Right lung (tissue), 5 donors: ENCODE measurements around the gene TRIM54. TPM values are rescaled to one million over a fixed set of nuclear protein-coding genes. Genes with fewer than 3 reads are reported as not detected.
"Not testable (repeated sequence)": the region's sequence is repeated elsewhere in the genome, so short reads cannot be mapped to it uniquely, and the experiment has no call there.

ENCODE experiments used
- DNase-seq, 2 donors: peaks; one replicate each; pipeline ENCODE4 v3.0.0-alpha.2; 2013
- polyA plus RNA-seq, 5 donors: library from polyadenylated mRNA; unstranded; fragments of 120-200 nt; gene quantifications; one replicate each; pipeline versions ENCODE4 v1.2.1 to v1.2.3, GENCODE V29; 2013; ENCODE audit warnings: inconsistent platforms in 1 of 5, low replicate concordance in 1 of 5; ENCODE audit not compliant: insufficient read length in 5 of 5, insufficient read depth in 1 of 5

TRIM54 gene
- polyA plus RNA-seq, 5 donors: 0.13 to 4.3 TPM; not detected in 3

DNA sequence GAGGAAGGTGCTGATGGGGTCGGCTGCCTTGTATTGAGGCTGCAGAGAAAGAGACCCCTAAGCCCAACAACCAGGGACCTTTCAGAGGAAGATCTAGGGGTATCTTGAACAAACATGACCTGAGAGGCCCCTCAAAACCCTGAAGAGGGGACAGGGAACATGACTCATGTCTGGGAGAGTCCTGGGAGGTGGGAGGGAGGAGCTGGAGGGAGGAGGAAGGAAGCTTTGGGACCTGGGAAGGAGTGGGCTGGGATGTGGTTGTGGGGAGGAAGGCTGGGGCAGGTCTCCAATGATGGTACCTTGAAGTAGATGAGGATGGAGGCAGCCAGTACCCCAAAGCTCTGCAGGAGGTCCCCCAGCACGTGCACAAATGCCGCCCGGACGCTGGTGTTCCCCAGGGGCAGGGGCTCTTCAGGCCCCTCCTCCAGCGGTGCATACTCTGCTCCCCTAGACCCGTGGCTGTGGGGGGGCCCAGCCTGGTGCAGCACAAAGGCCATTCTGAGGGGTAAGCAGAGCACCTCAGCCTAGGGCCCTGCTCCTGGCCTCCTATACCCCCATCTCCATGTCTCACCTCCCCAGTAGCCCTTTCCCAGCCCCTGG, 25.3 kb upstream of the TRIM54 start:
- no peak for DNase-seq

- DNase-seq: no peak
Observed at GRCh38 chr2:27258051-27258450, 24.2 kb upstream of the TRIM54 start.

DNA sequence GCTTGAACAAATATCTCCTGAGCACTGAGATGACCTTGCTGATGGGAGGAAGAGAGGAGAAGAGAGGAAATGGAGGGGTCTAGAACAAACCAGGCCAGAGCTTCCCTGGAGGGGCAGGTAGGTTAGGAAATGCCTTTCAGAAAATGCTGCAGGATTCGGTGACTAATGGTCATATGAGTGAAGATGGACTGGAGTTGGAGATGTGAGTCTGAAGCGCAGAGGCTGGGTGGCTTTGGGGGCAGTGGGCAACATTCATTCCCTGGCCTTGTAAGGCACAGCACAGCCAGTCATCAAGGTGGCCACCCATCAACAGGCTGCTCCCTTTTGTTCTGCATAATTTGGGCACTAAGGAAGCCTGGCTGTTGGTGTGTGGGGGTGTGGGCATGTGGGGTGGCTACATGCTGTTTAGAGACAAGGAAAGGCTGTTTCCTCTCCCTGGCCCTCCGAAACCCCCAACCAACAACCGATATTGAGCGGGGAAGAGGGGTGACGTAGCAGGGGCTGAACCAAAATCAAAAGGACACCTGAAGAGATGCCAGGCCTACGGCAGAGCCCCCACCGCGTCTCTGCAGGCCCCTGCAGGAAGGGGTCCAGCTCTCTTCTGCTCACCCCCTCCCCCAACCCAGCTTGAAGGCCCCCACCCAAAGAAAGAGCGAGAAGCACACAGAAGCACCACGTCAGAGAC, 20.8 kb upstream of the TRIM54 start:
- DNase-seq: no peak

- DNase-seq: no peak
Observed at GRCh38 chr2:27261926-27262298, 20.3 kb upstream of the TRIM54 start.

GRCh38 chr2:27262379-27263286, 19.6 kb upstream of the TRIM54 start, which contains the start of gene SLC30A3:
Gene SLC30A3 (minus strand): TSS chr2:27263047. CDS start chr2:27262906, 141 bp downstream.
- peak in 1 of 2 donors; percentile 23 for DNase-seq

- DNase-seq: no peak
Observed at GRCh38 chr2:27263287-27264252, 18.7 kb upstream of the TRIM54 start.

DNA sequence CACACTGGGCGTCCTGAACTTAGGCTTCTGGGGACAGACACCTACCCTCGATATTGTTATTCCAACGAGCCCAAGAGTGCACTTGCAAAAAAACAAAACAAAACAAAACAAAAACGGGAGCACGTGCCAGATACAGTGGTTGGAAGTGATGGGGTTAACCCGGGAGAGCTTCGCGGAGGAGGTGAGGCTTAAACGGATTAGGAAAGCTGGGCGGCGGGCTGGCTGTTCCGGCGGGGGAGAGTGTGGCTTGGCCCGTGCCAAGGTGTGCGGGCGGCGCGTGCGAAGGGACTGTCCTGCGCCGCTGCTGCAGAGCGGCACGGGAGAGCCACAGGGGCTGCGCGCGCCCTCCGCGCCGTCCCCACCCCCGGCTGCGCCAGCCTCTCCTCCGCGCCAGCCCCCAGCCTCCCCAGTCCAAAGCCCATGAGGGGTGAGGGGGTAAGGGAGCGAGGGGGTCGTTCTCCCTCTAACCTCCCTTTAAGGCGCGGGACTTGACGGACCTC, 17.9 kb upstream of the TRIM54 start:
- no peak for DNase-seq

DNA sequence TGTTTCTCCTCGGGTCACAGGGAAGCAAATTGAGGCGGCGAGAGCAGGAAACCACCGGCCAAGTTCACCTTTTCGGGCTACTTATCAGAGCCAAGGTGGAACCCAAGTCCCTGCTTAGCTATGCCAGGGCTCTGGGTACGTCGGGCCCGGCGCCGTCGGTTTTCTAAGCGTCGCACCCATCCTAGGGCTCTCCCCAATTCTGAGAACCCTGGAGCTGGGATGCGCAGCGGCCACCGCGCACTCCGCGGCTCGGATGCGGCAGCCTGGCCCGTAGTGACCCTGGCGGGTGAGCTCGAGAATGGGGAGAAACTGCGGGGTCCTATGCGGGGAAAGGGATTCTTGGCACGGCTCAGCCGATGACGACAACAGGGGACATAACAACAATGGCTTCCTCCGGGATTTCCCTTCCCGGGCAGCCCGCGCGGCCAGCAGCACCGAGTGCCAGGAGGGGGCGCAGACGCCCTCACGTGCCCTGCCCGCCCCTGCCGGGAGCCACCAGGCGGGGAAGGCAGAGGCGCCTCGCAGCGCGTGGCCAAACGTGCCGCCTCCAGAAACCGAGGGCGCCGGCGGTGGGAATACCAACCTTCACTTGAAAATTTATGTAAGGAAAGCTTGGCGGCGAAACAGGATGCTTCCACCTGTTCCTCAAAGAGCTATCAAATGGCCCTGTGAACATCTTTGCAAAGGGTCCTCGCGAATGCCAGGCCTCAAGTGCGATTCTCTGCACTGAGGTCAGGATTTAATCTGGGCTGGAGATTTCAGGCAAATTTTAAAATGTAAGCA, 17.3 kb upstream of the TRIM54 start:
- peak; percentile 48 to 49 for DNase-seq

DNA sequence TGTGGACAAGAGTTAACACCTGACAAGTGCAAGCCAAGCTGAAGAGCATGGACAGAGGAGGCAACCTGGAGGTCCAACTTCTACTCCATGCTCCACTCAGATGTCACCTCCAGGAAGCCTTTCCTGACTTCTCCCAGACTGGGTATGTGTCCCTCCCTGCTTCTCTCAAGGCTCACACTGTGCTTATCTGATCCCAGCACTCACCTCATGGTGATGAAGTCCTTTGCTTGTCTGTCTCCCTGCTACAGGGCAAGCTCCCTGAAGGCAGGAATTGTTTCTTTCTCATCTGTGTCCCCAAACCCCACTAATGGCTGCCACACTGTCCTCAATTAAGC, 16.7 kb upstream of the TRIM54 start:
- no peak for DNase-seq

- DNase-seq: not testable (repeated sequence)
Observed at GRCh38 chr2:27268296-27268695, 13.9 kb upstream of the TRIM54 start.

GRCh38 chr2:27270131-27270530, 12.1 kb upstream of the TRIM54 start:
- DNase-seq: no peak

DNA sequence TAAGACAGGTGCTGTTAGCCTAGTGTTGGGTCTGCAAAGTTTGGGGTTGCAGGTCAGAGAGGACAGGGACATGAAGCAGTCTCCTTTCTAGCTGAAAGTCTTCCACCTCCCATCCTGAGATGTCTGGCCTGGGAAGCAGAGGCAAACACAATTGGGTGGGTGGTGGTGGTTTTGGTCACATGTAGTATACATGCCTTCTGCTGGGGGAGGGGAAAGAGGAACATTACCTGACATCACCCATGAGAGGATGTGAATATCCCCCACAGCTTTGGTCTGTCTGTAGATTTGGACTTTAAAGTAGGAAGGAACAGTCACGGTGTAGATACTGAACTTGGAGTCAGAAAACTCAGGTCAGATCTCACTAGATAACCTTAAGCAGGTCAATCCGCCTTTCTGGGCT, 11.6 kb upstream of the TRIM54 start:
- DNase-seq: no peak

DNA sequence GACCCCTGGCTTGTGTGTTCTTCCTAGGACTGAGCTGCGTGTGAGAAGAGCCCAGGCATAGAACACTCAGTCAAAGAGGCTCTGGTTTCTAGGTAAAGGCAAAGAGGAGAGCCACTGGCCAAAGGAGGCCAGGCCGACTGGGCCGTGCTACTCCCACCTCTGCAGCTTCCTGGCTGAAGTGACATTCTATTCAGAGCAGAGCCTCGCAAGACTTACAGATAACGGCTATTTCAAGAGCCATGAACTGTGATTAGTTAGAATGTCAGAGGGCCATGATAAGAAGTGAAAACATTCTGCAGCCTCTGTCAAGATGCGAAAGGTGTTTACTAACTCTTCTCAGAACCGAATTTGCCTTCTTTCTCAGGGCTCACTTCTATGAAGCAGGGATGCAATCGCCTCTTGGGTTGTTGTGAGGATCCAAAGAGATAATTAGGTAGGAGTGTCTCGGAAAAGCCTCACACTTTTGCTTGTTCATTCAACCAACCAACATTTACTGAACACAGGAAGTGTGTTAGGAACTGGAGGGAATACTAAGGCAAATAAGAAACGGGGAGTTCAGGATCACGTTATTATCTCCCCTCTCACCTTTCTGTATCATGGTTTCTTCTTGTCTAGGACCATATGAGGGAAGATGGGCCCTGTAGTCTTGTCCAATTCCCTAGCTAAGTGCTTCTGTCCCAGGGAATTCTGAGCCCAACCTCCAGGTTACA, 10.4 kb upstream of the TRIM54 start:
- DNase-seq: no peak

DNA sequence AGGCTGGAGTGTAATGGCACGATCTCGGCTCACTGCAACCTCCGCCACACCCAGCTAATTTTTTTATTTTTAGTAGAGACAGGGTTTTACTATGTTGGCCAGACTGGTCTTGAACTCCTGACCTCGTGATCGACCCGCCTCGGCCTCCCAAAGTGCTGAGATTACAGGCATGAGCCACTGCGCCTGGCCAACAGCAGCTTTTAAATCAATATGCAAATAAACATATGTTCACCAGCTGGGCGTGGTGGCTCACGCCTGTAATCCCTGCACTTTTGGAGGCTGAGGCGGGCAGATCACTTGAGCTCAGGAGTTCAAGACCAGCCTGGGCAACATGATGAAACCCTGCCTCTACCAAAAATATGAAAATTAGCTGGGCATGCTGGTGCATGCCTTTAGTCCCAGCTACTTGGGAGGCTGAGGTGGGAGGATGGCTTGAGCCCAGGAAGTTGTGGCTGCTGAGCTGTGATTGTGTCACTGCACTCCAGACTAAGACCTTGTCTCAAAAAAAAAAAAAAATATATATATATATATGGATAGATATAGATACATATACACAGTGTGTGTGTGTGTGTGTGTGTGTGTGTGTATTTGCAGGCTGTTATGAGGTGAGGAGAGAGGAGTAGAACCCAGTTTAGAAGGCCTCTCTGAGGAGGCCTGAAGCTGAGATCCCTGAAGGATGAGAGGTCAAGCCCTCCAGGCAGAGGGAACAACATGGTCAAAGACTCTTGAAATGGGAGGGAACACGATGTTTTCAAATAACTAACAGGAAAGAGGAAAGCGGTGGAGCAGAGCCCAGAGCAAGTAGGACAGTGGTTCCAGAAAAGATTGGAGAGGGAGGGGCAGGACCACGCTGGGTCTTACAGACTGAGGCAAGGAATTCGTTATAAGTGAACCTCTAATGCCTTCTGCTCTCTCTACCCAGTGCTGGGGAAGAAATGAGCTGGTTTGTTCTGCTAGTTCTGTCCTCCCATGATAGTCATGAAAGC, 9.4 kb upstream of the TRIM54 start:
- not testable (repeated sequence) for DNase-seq

- DNase-seq: no peak
Observed at GRCh38 chr2:27275211-27276150, 6.7 kb upstream of the TRIM54 start, which contains the start of gene DNAJC5G. Gene DNAJC5G (plus strand): TSS chr2:27275433. CDS start chr2:27276729, 1,296 bp downstream.

- DNase-seq: no peak
Observed at GRCh38 chr2:27278010-27278409, 4.2 kb upstream of the TRIM54 start.

- DNase-seq: no peak
Observed at GRCh38 chr2:27280826-27281225, 1.4 kb upstream of the TRIM54 start.
